ENCODE measurements around the gene NDUFS4.
"Not testable (repeated sequence)": the region's sequence is repeated elsewhere in the genome, so short reads cannot be mapped to it uniquely, and the experiment has no call there.

NDUFS4 gene

DNA sequence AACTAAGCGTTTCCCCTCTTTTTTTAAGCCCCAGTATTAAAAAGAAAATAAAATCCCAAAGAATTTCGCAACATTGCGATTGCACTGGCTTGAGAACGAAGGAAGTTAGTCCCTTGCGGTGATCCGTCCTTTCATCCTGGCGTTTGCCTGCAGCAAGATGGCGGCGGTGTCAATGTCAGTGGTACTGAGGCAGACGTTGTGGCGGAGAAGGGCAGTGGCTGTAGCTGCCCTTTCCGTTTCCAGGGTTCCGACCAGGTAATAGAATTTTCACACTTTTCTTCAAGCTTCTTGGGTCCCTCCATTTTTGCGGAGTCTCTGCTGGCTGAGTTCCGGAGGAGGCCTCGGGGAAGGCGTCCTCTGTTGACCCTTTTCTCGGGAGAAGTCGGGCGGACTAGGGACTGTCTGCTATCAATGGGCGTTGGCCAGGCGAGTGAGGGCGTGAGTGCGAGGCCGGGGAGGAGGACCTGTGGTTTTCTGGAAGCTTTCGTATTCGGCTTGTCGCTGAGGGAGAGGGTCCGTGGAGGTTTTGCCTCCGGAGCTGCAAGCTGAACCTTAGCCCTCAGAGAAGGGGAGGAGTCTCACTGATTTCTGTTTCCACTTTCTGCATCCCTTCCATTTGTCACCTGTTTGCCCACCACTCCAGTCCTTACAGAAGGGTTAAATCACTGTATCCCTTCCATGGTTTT lies at the start of gene NDUFS4:
NDUFS4 (plus strand) TSS at position 134 of the 686 bp plus-strand sequence; CDS start at position 158, 24 bp downstream.
- peak; percentile 82 for DNase-seq

GRCh38 chr5:53512539-53512938 lies 47.9 kb upstream of the NDUFS4 start:
- DNase-seq: no peak

GRCh38 chr5:53515988-53516387 lies 44.5 kb upstream of the NDUFS4 start:
- DNase-seq: no peak

DNA sequence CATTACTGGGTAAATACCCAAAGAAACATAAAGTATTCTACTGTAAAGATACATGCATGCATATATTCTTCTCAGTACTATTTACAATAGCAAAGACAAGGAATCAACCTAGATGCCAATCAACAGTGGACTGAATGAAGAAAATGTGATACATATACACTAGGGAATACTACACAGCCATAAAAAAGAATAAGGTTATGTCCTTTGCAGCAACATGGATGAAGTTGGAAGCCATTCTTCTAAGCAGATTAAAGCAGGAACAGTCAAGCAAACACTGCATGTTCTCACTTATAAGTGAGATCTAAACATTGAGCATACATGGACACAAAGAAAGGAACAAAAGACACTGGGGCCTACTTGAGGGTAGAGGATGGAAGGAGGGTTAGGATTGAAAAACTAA lies 39.6 kb upstream of the NDUFS4 start:
- no peak for DNase-seq

DNA sequence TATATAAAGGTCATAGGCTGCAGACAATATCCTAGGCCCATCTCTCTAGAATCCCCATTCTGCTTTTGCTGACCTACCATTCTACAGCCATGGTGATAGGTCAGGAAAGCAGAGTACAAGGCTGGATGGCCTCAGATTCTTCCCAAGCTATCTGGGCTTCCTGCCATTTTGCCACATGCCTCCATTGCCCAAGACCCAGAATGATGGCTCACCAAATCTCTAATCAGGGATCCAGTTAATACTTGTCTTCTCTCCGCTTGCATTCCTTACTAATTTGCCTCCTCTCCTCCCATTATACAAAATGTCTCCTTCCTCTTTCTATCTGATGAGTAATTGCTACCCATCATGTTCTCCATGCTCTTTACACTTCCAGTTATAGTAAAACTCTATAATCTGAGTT lies 22.7 kb upstream of the NDUFS4 start:
- no peak for DNase-seq

- not testable (repeated sequence) for DNase-seq
These were observed 19.7 kb upstream of the NDUFS4 start for GRCh38 chr5:53540739-53541138.

GRCh38 chr5:53541859-53542258 lies 18.6 kb upstream of the NDUFS4 start:
- DNase-seq: no peak

GRCh38 chr5:53542926-53543325 lies 17.5 kb upstream of the NDUFS4 start:
- DNase-seq: no peak

DNA sequence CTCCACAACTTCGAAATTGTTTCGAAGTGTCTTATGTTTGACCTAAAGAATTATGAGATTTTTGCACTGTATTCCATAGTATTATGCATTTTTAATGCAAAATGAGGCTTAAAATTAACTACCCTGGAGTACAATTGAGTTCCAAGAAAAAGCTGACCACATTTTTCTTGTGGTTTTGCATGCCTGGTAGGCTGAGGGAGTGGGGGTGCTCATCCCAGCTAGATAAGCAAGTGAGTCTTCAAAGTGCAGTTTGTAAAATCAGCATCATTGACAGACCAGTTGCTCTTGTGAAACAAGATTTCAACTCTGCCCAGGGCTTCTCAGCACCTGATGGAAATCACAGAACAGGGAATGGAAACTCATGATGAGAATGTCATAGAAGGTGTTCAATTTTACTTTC lies 17.0 kb upstream of the NDUFS4 start:
- DNase-seq: no peak

GRCh38 chr5:53545744-53546143 lies 14.7 kb upstream of the NDUFS4 start:
- DNase-seq: no peak

DNA sequence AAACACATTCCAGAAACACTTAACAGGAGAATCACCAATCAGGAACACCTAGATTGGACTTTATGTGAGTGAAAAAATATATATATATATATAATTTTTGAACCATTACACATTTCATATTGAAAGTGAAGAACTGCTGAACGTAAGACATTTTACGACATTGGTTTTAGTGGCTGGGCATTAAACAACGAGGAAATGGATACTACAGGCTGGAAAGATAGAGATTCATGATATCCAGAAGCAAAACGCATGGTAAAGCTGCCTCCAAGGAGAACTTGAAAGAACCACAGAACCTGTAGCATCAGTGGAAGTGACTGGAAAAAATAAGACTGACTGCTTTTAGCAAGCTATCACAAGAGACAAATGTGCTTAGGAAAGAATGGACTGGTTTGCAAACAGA lies 13.2 kb upstream of the NDUFS4 start:
- DNase-seq: no peak

DNA sequence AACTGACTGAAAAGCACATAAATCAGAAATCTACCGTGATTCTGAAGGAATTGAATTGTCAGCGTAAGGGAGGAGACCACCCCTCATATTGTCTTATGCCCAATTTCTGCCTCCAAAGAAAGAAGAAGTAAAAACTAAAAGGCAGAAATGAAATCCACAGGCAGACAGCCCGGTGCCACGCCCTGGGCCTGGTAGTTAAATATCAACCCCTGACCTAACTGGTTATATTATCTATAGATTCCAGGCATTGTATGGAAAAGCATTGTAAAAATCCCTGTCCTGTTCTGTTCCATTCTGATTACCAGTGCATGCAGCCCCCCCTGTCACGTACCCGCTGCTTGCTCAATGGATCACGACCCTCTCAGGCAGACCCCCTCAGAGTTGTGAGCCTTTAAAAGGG lies 11.9 kb upstream of the NDUFS4 start:
- DNase-seq: not testable (repeated sequence)

- no peak for DNase-seq
These were observed 10.6 kb upstream of the NDUFS4 start for GRCh38 chr5:53549792-53550191.

DNA sequence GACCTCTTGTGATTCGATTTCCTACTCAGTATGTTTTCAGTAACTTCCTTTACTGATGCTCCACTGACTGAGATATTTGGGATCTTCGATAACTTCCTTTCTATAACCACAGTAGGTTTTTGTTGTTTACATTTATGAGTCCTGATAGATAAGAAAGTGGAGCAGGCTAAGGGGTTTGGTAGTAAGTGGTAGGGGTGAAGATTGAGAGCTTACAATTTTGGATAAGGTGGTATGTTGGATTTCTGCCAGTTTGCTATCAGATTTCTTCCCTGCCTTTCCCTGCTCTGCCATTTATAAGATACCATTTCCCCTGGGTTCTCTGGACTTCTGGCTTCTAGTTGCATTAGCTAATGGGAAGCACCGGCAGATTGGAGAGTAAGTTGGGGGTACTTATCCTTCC lies 7.9 kb upstream of the NDUFS4 start:
- no peak for DNase-seq

- no peak for DNase-seq
These were observed 6.0 kb upstream of the NDUFS4 start for GRCh38 chr5:53554444-53554843.

GRCh38 chr5:53555160-53555559 lies 5.3 kb upstream of the NDUFS4 start:
- no peak for DNase-seq

DNA sequence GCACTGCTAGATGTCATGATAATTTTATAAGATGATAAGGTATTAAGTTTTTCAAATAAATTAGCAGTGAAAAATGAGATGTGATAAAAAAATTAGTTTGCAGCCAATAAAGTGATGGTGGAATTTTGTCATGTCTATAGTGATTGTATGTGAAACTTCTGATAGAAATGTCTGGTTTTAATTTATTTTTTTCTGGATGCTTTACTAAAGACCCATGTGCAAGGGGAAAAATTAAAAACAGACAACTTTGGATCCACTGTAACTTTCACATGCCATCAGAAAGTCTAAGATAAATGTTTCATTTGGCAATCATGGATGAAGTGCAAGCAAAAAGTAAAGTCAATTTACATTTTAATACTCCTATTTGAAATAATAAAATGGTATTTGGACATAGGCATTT lies 4.4 kb upstream of the NDUFS4 start:
- no peak for DNase-seq

GRCh38 chr5:53557386-53557785 lies 3.1 kb upstream of the NDUFS4 start:
- no peak for DNase-seq

DNA sequence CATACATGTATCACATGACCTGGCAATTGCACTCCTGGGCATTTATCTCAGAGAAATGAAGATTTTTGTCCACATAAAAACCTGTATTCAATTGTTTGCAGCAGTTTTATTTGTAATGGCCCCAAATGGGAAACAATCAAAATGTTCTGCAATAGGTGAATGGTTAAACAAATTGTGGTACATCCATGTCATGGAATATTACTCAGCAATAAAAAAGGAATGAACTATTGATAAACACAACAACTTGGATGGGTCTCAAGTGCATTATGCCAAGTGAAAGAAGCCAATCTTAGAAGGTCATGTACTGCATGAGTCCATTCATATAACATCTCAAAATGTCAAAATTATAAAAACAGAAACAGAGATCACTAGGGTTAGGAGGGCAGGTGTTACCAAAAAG lies 1.5 kb upstream of the NDUFS4 start:
- DNase-seq: no peak

DNA sequence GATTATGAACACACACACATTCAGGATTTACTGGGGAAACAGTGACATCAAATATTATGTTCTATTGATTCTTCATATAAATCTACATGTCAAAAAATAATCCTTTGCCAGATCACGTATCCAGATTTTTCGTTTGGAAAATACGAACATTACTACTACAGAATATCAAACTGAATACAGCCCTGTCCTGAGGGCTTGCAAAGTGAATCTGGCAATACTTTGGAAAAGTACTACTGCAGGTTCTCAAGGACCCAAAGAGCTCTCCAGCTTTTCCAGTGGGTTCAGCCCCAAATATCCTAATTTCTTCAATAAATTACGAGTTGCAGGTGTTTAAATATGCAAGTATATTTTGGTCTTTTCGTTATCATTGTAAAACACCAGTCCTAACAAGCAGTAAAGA lies 411 bp upstream of the NDUFS4 start:
- DNase-seq: no peak

DNA sequence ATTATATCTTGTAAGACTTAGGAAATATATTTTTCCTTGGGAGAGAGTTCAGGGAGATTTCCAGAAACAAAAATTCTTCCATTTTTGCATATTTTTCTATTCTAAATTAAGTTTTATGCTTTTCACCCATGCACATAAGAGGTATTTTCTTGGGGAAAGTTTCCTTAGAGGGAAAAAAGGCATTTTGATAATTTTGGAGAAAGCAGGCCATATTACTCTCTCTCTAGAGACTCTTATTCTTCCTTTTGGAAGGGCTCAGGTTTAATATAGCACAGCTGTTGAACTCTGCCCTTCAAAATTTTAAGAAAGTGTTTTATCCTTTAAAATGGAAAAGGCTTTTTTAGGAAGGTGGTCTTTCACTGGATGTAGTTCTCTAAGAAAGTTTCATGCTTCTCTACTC lies 8.0 kb downstream of the NDUFS4 start:
- DNase-seq: no peak

DNA sequence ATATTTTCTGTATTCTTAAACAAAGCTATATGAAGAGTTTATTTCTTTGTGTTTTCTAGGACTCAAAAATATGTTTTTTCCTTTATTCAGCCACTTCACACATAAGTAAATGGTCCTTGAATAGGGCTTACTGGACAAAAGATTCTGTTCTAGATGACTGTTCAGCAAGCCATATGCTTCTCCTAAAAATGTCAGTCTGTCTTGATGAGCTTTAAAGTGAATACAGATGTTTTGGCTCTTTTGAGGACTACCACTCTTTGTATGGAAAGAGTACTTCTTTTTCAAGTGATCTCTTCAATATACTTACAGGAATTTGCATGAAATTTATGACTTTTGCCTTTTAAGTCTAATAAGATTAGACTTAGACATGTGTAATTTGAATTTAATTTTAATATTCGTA lies 8.4 kb downstream of the NDUFS4 start:
- no peak for DNase-seq

DNA sequence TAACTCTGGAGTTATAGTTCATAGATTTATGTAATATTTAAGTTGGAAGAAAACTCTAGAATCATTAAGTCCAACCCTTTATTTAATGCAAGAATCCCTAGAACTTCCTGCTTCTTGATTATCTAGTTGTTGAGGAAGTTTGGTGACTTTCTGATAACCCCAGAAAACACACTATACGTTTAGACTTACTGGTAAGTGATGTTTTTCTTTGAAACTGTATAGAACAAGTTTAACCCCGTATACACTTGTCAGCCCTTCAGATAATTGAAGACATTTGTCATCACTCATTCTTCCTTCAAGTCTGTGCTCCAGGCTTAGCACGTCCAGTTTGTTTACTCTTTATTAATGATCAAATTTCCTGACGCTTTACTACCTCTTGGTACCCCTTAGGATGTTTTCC lies 9.0 kb downstream of the NDUFS4 start:
- DNase-seq: no peak

- no peak for DNase-seq
These were observed 11.0 kb downstream of the NDUFS4 start for GRCh38 chr5:53571403-53571802.

- no peak for DNase-seq
These were observed 14.7 kb downstream of the NDUFS4 start for GRCh38 chr5:53575101-53575500.

- no peak for DNase-seq
These were observed 15.4 kb downstream of the NDUFS4 start for GRCh38 chr5:53575831-53576230.

All from activated naive CD4-positive, alpha-beta T cell treated with Interleukin-2 at 50 U/mL for 16 hours (primary cell).